ENCODE results near the gene F7. TPM values are rescaled to one million over a fixed set of nuclear protein-coding genes. Genes with fewer than 3 reads are reported as not detected.

Gene F7
- total and polyA plus RNA-seq, 2 donors (not counting 3 experiments of a cell fraction or from before 2014, with no cell fraction given): not detected

- no peaks in the 10 kb centered on the region for H3K79me2 ChIP-seq (ENCODE audit: control insufficient read depth, insufficient read depth, low read length)
- ChIA-PET CTCF (interaction anchor here (1.1 to 1.9 kb wide), 2 partner anchors 9 to 11 kb away, joined by 3 to 9 read pairs; no protein-coding TSS in a partner anchor), POLR2A (no interaction called here)
- H3K4me3 ChIP-seq (replicated peaks in 1 of 3; ENCODE audit: insufficient read depth in 1 of 3, low read depth in 1 of 3, low read length in 3 of 3): no peak overlapping the region
- no peak overlapping the region for H3K4me2 ChIP-seq (ENCODE audit: insufficient read depth, low read length)
- TF ChIP-seq CTCF (IDR thresholded peaks at IDR 0.05; ENCODE audit: extremely low read depth in 1 of 2, insufficient read depth in 1 of 2, low read depth in 1 of 2, low read length in 2 of 2): no peak
- no peak for TF ChIP-seq EZH2 (IDR thresholded peaks at IDR 0.05; ENCODE audit: borderline replicate concordance, low read depth, low read length, severe bottlenecking)
- no peak for TF ChIP-seq GATA2 (IDR thresholded peaks at IDR 0.05; ENCODE audit: insufficient read depth, insufficient read length, low read depth, low read length)
- no peak for TF ChIP-seq FOS (IDR thresholded peaks at IDR 0.05; ENCODE audit: borderline replicate concordance, insufficient read depth, low read length)
- TF ChIP-seq MYC (IDR thresholded peaks at IDR 0.05; ENCODE audit: low read depth, low read length): no peak
- TF ChIP-seq POLR2AphosphoS5 (IDR thresholded peaks at IDR 0.05; ENCODE audit: insufficient read depth, low read depth, low read length): no peak
- no peak for TF ChIP-seq POLR2A (IDR thresholded peaks at IDR 0.05; ENCODE audit: low read depth, low read length)
- FAIRE-seq: peak; percentile 70
- dilution Hi-C loops (cut with MboI; ENCODE audit: extremely low pct_ligation_motif_present, low sequenced_read_pairs): no loop called here
- peaks cover 24% of the 10 kb centered on the region for H3K4me1 ChIP-seq (ENCODE audit: control insufficient read depth, extremely low read depth, insufficient read depth, low read length)
- peak overlapping the region; percentile 27 for H3K27ac ChIP-seq (ENCODE audit: insufficient read depth, low read depth, low read length)
- H3K36me3 ChIP-seq (ENCODE audit: control insufficient read depth in 2 of 2, extremely low read depth in 1 of 2, insufficient read depth in 2 of 2, low read length in 2 of 2): no peaks in the 10 kb centered on the region
- H3K9ac ChIP-seq (replicated peaks; ENCODE audit: extremely low read depth, insufficient read depth, low read length): no peak overlapping the region
- no peak for DNase-seq (ENCODE audit: low read depth, low spot score)
- intact Hi-C loops (cut with micrococcal nuclease): loop anchor here (1.0 kb wide), 3 partner anchors 9 to 39 kb away; partner anchors contain the start of gene PCID2
- no TSS peak for BruUV-seq (replicated peaks)
- no peaks in the 10 kb centered on the region for H3K9me3 ChIP-seq (replicated peaks; ENCODE audit: control insufficient read depth, insufficient read depth, low read length)
- no peak overlapping the region for H2AFZ ChIP-seq (ENCODE audit: low read depth, low read length)
- no peaks in the 10 kb centered on the region for H4K20me1 ChIP-seq (replicated peaks; ENCODE audit: control insufficient read depth, extremely low read depth, insufficient read depth, low read length)
- no peaks in the 10 kb centered on the region for H3K27me3 ChIP-seq (ENCODE audit: control insufficient read depth in 2 of 2, insufficient read depth in 2 of 2, low read length in 2 of 2)
- no peaks in the 10 kb centered on the region for H3K9me1 ChIP-seq (replicated peaks; ENCODE audit: control insufficient read depth, extremely low read depth, insufficient read depth, low read length)
Measured at GRCh38 chr13:113169277-113170272, 64.0 kb downstream of the F7 start.

Small RNA genes within 50 kb of the gene (small RNA-seq; reads per million reads assigned to genes)
- not detected for gene AL137002.1 (ENCODE audit: insufficient read depth, insufficient read length, low read depth, low replicate concordance)

Other genes starting within 250 kb of the F7 start
- 0.58 TPM in 1 of 2 replicates, not detected in the other for gene MCF2L, start 136.6 kb upstream of the F7 start, total RNA-seq
- 0.06 and 0.33 TPM in 2 replicates for gene MCF2L, start 136.6 kb upstream of the F7 start, polyA plus RNA-seq
- gene F10, start 17.0 kb downstream of the F7 start, total RNA-seq: not detected in 2 replicates
- 0.14 and 0.25 TPM in 2 replicates for gene F10, start 17.0 kb downstream of the F7 start, polyA plus RNA-seq
- not detected in 2 replicates for gene PROZ, start 52.9 kb downstream of the F7 start, total RNA-seq
- gene PROZ, start 52.9 kb downstream of the F7 start, polyA plus RNA-seq: not detected in 2 replicates
- 48.5 and 55.6 TPM in 2 replicates for gene PCID2, start 102.9 kb downstream of the F7 start, total RNA-seq
- gene PCID2, start 102.9 kb downstream of the F7 start, polyA plus RNA-seq: 43.2 and 52.1 TPM in 2 replicates
- 73.8 and 80.0 TPM in 2 replicates for gene CUL4A, start 103.8 kb downstream of the F7 start, total RNA-seq
- gene CUL4A, start 103.8 kb downstream of the F7 start, polyA plus RNA-seq: 34.9 and 37.9 TPM in 2 replicates
- gene LAMP1, start 191.4 kb downstream of the F7 start, total RNA-seq: 285 and 286 TPM in 2 replicates
- gene LAMP1, start 191.4 kb downstream of the F7 start, polyA plus RNA-seq: 260 and 262 TPM in 2 replicates